ENCODE measurements around the gene SORCS3.

The SORCS3 gene

GRCh38 chr10:105023211-105024111 lies 382.4 kb downstream of the SORCS3 start:
- DNase-seq (ENCODE audit: low spot score) = peak; percentile 99

GRCh38 chr10:105024184-105024583 lies 383.1 kb downstream of the SORCS3 start:
- no peak for DNase-seq (ENCODE audit: low spot score)

GRCh38 chr10:105025092-105025491 lies 384.0 kb downstream of the SORCS3 start:
- DNase-seq (ENCODE audit: low spot score) = no peak

- DNase-seq (ENCODE audit: low spot score) = no peak
Measured at GRCh38 chr10:105026566-105026965, 385.5 kb downstream of the SORCS3 start.

- no peak for DNase-seq (ENCODE audit: low spot score)
Measured at GRCh38 chr10:105029286-105029685, 388.2 kb downstream of the SORCS3 start.

GRCh38 chr10:105037022-105037421 lies 395.9 kb downstream of the SORCS3 start:
- DNase-seq (ENCODE audit: low spot score) = peak; percentile 48

GRCh38 chr10:105041956-105042355 lies 400.9 kb downstream of the SORCS3 start:
- peak; percentile 92 for DNase-seq (ENCODE audit: low spot score)

- peak; percentile 20 for DNase-seq (ENCODE audit: low spot score)
Measured at GRCh38 chr10:105042906-105043552, 401.9 kb downstream of the SORCS3 start.

- DNase-seq (ENCODE audit: low spot score) = no peak
Measured at GRCh38 chr10:105044902-105045301, 403.8 kb downstream of the SORCS3 start.

- DNase-seq (ENCODE audit: low spot score) = no peak
Measured at GRCh38 chr10:105056413-105056812, 415.3 kb downstream of the SORCS3 start.

- DNase-seq (ENCODE audit: low spot score) = no peak
Measured at GRCh38 chr10:105062951-105063350, 421.9 kb downstream of the SORCS3 start.

- DNase-seq (ENCODE audit: low spot score) = peak; percentile 73
Measured at GRCh38 chr10:105063796-105064195, 422.7 kb downstream of the SORCS3 start.

- peak; percentile 73 for DNase-seq (ENCODE audit: low spot score)
Measured at GRCh38 chr10:105068497-105068896, 427.4 kb downstream of the SORCS3 start.

- DNase-seq (ENCODE audit: low spot score) = no peak
Measured at GRCh38 chr10:105070249-105070648, 429.2 kb downstream of the SORCS3 start.

- DNase-seq (ENCODE audit: low spot score) = no peak
Measured at GRCh38 chr10:105070952-105071351, 429.9 kb downstream of the SORCS3 start.

- DNase-seq (ENCODE audit: low spot score) = no peak
Measured at GRCh38 chr10:105071980-105072379, 430.9 kb downstream of the SORCS3 start.

GRCh38 chr10:105073999-105074398 lies 432.9 kb downstream of the SORCS3 start:
- no peak for DNase-seq (ENCODE audit: low spot score)

GRCh38 chr10:105075031-105075430 lies 433.9 kb downstream of the SORCS3 start:
- DNase-seq (ENCODE audit: low spot score) = peak; percentile 74

GRCh38 chr10:105085980-105086379 lies 444.9 kb downstream of the SORCS3 start:
- DNase-seq (ENCODE audit: low spot score) = no peak

- DNase-seq (ENCODE audit: low spot score) = no peak
Measured at GRCh38 chr10:105094048-105094447, 453.0 kb downstream of the SORCS3 start.

- no peak for DNase-seq (ENCODE audit: low spot score)
Measured at GRCh38 chr10:105096316-105096715, 455.2 kb downstream of the SORCS3 start.

GRCh38 chr10:105102977-105103376 lies 461.9 kb downstream of the SORCS3 start:
- no peak for DNase-seq (ENCODE audit: low spot score)

GRCh38 chr10:105104297-105104696 lies 463.2 kb downstream of the SORCS3 start:
- no peak for DNase-seq (ENCODE audit: low spot score)

Data from kidney tubule cell (primary cell).